ENCODE results near the gene PHF21A.

The PHF21A gene

DNA sequence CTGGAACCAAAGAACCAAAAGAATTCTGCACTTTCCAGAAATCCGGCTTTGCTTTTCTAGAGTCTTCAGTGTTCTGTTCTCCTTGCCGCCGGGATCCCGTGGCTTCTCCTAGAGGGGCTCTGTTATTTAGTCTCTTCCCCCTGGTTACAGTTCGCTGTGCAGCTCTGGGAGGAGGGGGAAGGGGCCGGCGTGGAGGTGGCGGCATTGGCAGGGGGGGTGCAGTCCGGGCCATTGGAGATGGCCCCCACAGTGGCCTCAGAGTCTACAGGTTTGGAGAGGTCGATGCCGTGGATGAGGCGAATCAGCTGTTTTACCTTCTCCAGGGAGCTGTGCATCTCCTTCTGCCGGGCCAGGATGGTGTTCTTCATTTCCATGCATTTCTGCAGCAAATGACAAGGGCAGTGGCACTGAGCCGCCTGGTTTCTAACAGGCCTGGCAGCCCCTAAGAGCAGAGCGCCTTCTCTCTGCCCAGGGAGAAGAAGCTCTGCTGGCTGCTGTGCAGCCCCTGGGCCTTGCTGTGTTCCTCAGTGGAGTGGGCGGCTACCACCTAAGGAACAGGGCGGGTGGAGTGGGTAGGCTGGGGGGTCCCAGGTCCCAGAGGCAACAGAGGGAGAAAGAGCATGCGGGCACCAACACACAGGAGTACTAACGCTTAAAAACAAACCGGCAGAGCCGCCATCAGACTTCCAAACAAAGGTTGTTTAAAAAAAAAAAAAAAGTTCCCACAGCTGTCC lies 187.2 kb downstream of the PHF21A start:
- DNase-seq (ENCODE audit: low read depth) = no peak

DNA sequence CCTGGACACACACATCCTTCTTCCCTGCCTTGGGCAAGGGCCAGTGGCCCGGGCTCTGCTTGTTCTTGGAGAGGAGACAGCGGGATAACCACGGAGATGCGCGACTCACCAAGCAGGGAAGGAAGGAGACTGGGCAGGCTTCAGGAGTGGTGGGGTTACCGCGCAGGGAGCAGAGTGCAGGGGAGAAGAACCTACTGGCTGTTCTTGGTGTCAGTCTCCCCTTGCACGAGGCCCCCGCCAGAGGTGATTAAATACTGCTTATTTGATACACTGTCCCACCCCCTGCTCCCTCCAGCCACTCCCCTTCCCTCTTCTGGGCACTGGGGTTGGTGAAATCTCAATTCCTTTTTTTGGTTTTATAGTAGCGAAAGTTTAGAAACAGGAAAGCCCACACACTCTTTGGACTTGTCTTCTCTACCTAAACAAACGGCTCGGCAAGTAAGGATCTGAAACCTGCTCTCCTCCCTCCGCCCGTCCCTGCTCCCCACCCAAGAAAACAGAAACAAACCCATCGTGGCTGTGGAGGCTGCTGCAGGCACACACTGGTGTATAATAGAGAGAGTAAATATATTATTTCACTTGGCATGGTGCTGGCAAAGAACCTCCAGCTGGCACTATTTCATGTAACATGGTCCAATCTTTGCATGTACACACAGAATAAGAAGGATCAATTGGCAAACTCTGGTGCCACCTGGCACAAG lies 188.0 kb downstream of the PHF21A start:
- DNase-seq (ENCODE audit: low read depth) = no peak

DNA sequence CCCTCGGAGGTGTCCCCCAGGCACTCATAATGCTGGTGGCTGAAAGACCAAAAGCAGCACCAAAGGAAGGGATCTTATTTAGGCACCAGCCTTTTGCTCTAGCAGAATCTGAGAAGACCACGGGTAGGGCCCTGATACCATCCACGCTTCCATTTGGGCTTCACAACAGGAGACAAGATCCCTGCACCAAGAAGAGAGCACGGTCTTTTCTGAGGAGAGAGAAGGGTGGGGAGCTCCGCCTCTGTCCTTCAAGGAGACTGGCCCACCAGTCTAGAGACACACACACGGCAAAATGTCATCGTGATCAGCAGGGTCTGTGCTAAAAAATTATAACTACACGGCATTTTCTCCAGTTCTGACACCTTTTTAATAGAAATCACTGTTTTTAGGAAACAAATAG lies 189.0 kb downstream of the PHF21A start:
- DNase-seq (ENCODE audit: low read depth) = no peak

DNA sequence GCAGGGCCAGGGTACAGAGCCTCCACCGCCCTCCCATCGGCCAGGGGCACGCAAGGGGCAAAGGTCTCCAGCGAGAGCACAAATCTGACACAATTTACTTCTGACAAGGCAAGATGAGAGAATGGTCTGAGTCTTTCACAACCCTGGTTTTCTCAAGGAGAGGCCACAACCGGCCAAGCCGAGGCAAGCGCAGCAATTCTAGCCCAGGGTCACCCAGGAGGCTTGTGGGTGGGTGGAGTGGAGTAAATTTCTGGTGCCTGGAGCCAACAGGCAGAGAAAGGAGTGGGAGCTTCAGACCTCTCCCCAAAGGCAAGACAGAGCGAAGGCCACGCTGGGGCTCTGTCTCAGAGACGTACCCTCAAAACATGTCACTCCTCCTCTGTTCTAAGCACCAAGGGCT lies 189.5 kb downstream of the PHF21A start:
- no peak for DNase-seq (ENCODE audit: low read depth)

DNA sequence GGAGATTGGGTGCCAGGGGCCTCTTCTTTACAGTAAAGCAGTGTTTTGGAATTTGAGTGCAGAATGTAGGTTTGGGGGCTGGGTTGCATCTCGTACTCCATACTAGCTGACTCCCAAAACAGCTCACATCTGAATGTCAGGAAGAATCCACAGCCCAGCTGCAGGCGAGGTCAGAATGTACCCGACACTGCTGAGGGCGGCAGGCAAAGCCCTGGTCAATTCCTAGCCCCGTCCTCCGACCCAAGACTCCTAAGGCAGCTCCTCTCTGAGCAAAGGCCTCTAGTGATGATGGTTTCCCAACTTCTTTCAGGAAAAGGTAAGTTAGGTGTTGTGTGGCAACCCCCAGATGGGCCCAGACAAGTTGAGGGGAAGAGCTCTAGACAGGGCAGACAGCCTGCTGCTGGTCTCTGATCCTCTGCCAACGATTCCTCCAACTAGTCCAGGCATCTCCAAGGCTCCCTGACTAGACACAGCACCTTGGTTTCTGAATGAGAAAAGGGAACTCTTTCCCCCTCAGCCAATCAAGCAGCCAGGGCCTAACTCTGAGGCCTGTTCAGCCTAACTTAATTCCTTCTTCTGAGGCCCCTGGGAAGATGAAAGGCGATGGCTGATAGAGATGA lies 190.2 kb downstream of the PHF21A start:
- no peak for DNase-seq (ENCODE audit: low read depth)

DNA sequence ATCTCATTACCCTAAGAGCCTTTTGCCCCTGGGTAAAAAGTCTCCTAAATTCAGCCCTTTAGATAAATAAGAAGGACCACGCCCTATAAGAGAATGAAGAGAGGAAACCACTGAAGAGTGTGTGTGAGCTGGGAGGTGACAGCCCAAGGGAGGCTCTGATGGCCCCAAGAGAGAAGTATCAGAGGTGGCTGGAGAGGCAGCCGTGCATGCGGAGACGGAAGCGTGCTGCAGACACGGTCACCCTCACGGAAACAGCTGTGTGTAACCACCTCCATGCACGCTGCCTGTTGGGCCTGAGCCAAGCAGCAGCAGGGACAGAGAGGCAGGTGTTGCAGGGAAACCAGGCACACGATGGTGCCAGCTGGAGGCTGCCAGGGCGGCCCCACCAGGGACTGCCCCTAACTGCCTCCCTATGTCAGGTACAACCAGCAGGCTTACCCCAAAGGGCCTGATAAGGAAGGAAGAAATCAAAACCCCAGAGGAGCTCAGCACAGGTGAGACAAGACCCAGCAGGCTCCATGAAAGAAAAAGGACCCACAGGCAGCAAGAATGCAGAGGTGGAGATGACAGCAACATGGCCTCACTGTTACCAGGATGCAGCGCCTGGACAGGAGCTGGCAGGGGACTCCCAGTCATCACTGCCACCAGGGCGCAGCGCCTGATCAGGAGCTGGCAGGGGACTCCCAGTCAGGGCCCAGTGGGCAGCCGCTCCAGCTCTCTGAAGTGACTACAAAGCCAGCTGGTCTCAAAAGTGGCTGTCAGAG lies 191.0 kb downstream of the PHF21A start:
- no peak for DNase-seq (ENCODE audit: low read depth)

DNA sequence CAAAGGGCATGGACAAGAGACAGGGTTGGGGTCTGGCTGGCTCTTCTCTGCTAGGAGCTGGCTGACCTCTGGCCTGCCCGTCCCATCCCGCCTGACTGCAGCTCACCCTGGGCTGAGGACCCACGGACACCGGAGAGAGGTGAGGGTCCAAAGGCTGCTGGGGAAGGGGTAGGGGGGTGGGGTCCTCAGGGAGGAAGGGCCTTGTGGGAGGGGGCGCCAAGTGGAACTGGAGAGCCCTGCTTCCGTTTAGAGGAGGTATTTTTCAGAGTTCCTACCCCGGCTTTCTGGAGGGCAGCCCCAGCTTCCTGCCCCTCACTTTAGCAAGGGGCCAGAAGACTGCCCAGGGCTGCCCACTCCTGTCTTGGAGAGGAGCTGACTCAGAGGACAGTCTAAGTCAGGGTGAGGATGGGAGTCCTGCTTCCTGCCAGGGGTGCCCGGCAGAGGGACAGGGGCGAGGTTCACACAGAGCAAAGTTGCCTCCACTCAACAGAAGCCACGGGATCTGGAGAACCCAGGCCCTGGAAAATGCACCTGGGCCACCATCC lies 191.7 kb downstream of the PHF21A start:
- DNase-seq (ENCODE audit: low read depth) = no peak

DNA sequence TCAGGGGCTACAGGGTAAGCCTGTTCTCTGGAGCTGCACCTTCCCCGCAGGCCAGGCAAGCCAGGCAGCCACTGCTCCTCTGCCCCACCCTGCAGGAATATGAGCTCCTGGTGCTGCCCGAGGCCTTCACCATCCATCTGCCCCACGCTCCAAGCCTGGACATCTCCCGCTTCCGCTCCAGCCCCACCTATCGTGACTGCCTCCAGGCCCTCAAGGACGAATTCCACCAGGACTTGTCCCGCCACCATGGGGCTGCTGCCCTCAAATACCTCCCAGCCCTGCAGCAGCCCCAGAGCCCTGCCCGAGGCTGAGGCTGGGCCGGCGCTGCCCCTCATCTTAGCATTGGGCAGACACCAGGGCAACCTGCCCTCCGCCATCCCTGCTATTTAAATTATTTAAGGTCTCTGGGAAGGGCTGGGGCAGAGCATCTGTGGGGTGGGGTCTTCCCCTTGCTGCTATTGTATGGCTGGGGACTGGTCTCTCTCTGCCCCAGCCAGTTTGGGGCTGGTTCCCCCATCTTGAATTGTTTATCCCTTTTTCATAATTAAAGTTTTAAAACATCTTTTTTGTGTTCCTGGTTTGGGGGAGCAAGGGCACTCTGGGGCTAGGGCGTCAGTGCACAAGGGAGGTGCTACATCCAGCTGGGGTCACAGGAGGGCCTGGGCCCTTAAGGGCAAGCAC lies 192.6 kb downstream of the PHF21A start:
- no peak for DNase-seq (ENCODE audit: low read depth)

DNA sequence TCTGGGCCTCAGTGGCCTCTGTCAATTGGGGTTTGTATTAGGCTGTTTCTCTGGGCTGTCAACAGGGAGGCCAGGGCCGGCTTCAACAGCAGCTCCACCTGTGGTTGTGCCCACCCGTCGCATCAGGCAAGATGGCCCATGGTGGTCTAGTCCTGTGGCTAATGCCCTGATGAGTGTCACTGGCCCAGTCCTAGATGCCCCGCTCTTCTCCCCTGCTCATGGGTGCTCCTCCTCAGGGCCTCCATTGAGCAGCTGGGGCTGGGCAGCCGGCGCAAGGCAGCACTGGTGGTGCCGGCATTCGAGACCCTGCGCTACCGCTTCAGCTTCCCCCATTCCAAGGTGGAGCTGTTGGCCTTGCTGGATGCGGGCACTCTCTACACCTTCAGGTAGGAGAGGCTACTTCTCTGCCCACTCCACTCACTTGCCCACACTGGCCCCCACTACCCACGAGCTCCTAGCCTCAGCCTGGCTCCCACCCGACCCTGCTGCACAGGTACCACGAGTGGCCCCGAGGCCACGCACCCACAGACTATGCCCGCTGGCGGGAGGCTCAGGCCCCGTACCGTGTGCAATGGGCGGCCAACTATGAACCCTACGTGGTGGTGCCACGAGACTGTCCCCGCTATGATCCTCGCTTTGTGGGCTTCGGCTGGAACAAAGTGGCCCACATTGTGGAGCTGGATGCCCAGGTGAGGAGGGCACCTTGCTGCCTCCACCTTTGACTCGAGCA lies 193.4 kb downstream of the PHF21A start:
- DNase-seq (ENCODE audit: low read depth) = no peak

DNA sequence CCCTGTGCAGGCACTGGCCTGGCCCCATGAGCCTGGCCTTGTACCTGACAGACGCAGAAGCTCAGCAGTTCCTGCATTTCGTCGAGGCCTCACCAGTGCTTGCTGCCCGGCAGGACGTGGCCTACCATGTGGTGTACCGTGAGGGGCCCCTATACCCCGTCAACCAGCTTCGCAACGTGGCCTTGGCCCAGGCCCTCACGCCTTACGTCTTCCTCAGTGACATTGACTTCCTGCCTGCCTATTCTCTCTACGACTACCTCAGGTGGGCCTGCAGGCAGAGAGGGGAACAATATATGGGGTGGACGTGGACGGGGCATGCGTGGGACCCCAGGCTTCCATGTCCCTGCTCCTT lies 193.9 kb downstream of the PHF21A start:
- no peak for DNase-seq (ENCODE audit: low read depth)

DNA sequence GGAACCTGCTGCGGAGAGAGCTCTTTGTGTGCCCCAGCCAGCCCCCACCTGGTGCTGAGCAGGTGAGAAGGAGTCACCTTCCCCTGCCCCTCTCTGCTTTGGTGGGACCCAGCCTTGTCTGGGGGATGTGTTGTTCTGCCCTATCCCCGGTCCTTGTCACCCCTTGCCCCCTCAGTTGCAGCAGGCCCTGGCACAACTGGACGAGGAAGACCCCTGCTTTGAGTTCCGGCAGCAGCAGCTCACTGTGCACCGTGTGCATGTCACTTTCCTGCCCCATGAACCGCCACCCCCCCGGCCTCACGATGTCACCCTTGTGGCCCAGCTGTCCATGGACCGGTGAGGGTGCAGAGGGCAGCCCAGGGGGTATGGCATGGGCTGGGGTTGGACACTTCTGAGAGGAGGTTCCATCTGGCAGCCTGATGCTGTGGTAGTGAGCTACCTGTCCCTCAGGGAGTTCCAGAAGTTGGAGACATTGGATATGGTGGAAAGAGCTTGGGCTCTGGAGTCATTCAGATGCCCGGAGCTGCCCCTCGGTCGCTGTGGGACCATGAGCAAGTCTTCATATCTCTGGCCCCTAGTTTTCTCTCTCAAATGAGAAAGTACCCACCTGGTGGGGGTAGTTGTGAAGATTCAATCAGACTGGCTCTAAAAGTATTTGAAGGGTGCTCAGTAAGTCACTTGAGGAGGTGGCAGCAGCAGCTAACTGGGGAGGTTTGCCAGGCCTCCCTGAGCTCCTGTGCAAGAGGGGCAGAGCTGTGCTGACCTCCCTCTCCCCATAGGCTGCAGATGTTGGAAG lies 194.5 kb downstream of the PHF21A start:
- DNase-seq (ENCODE audit: low read depth) = no peak

DNA sequence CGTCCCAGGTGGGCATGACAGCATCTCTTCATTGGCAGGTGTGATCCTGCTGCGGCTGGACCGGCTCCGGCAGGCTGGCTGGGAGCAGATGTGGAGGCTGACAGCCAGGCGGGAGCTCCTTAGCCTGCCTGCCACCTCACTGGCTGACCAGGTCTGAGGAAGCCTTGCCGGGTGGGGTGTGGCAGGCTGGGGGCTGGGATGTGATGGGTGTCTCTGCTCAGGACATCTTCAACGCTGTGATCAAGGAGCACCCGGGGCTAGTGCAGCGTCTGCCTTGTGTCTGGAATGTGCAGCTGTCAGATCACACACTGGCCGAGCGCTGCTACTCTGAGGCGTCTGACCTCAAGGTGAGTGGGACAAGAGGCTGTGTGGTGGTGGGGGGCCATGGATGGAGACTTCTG lies 195.3 kb downstream of the PHF21A start:
- no peak for DNase-seq (ENCODE audit: low read depth)

DNA sequence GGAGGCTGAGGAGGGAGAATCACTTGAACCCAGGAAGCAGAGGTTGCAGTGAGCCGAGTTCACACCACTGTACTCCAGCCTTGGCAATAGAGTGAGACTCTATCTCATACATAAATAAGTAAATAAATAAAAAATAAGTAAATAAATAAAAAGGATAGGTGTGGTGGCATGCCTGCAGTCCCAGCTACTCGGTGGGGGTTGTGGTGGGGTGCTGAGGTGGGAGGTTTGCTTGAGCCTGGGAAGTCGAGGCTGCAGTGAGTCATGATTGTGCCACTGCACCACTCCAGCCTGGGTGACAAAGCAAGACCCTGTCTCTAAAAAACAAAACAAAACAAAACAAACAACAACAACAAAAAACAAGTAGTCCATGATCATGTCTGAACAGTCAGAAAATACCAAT lies 195.7 kb downstream of the PHF21A start:
- DNase-seq (ENCODE audit: low read depth) = no peak

DNA sequence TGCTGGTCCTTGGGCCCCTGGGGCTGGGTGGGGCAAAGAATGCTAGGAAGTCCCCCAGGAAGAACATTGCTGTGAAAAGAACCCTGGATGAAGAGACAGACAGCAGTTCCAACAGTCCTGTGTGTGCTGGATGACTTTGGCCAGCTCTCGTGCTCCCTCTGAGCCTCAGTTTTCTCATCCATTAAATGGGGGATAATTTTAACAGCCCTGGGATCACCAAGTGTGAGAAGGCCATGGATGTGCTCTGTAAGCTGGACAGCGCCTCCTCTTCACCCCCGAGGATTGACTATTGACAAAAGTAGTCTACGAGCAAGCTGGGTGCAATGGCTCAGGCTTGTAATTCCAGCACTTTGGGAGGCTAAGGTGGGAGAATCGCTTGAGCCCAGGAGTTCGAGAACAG lies 196.3 kb downstream of the PHF21A start:
- no peak for DNase-seq (ENCODE audit: low read depth)

DNA sequence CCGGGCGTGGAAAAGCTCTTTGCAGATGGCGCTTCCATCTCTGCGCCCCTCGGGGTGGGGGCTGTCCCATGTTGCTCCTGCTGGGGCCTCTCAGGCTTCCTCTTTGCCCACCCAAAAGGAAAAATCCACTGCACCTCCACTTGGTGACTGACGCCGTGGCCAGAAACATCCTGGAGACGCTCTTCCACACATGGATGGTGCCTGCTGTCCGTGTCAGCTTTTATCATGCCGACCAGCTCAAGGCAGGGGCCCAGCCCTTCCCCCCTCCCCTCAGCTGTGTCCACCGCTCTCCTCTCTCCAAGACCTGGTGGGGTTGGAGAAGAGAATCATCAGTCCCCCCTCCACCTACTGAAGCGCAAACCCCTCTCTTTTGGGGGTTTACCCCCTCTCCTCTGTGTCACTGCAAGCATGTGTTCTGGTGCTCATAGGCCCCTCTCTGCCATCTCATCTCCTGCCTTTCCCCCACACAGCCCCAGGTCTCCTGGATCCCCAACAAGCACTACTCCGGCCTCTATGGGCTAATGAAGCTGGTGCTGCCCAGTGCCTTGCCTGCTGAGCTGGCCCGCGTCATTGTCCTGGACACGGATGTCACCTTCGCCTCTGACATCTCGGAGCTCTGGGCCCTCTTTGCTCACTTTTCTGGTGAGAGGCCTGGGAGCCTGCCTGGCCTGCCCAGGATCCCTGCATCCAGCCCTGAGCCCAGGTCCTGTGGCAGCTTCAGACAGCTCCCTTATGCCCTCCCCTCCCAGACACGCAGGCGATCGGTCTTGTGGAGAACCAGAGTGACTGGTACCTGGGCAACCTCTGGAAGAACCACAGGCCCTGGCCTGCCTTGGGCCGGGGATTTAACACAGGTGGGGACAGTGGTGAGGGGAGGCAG lies 197.0 kb downstream of the PHF21A start:
- no peak for DNase-seq (ENCODE audit: low read depth)

DNA sequence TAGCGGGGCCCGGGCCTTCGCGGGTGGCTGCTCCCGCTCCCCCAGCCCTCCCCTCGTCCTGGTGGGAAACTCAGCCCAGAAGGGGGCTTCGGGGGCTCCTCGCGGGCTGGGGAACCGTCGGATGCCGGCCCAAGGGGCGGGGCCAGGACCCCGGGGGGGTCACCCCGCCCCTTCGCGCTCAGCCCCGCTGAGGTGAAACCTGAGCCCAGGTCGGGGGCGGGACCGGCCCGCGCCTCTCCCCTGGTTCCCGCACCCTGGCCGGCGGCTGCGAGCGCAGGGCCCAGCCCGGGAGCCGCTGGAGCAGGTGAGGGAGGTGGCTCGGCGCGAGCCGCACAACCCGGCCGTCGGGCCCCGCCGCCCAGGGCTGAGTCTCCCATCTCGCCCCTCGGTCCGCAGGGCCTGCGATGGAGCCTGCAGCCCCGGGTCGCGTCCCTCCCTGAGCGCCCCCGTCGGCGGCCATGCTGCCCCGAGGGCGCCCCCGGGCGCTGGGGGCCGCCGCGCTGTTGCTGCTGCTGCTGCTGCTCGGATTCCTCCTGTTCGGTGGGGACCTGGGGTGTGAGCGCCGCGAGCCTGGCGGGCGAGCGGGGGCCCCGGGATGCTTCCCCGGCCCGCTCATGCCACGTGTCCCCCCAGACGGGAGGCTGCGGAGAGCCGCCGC lies 198.7 kb downstream of the PHF21A start, which contains the start of gene LARGE2:
LARGE2 (plus strand) TSS at position 232 of the 658 bp plus-strand sequence; CDS start at position 459, 227 bp downstream.
- no peak for DNase-seq (ENCODE audit: low read depth)

DNA sequence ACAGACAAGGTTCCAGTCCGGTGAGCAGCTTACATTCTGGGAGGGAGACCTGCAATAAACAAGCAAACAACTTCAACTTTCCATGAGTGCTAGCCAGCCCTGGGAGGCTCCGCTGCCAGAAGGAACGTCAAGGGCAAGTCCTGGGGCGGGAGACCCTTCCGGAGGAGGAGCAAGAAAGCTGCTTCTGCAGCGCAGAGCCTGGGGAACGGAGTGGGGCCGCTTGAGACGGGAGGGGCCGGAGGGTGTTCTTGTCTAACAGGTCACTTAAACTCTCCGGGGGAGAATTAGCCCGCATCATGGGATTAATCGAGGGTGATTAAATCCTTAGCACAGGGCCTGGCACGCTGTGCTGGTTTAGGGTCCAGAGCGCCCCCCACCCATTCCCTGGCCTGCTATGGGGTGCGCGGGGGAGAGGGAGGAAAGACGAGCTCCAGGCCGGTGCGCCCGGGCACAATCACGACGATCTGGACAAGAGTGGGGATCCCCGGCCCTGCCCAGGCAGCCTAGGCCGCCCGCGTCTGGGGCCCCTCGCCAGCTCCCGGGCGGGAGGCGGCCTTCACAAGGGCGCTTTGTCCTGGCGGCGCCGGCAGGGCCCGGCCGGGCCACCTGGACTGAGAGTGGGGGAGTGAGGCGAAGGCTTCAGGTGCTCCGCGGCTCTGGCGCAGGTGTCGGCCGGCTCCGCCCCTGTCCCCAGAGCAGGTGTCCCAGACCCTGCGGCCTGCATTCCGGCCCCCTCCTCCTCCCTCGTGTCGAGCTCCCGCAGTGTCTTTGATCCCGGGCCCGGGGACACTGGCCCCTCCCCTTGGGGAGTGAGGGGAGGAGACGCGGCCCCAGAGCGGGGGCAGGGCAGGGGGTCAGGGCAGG lies 199.5 kb downstream of the PHF21A start:
- DNase-seq (ENCODE audit: low read depth) = no peak
